Heart left ventricle (tissue), 13 donors: Measurements from ENCODE around the gene PKNOX2.

ENCODE experiments used
- CTCF ChIP-seq, 12 donors: fragments of 200-600 bp; sonication (generic) in 4 of 12; IDR thresholded peaks; one replicate each; pipeline versions ENCODE4 v1.5.0 to v1.8.0; 2018 to 2022; ENCODE audit warnings: antibody characterized with exemption in 12 of 12, mild to moderate bottlenecking in 5 of 12
- POLR2A ChIP-seq, 2 donors: fragments of 450-650 bp; IDR thresholded peaks; one replicate each; pipeline ENCODE4 v1.6.1; 2017; ENCODE audit warnings: antibody characterized with exemption in 2 of 2, mild to moderate bottlenecking in 2 of 2, moderate library complexity in 2 of 2
- donor health status: ischemic (EF 13 %, LVEDD 7.1; RV severe dilation, severe dysfunction).
- donor health status: DM: no; HTN: yes; CAD: no.
- donor health status: DM: no; HTN: no; CAD: no.
- donor health status: ischemic (EF 25% LVEDD 6.9; RV normal size, moderate dysfunction).
- donor health status: ischemic (EF 25% LVEDD 5.7; RV mildly dilated, moderate dysfunction).
- donor health status: ischemic (EF 35%, LVEDD 5.7; RV mildly dilated, moderate dysfunction).
- donor health status: nonischemic (EF 11% LVEDD 7.7; RV severe dilation, severe dysfunction).
- donor health status: DM: yes; HTN: yes; CAD: no.
- donor health status: PGD.
- donor health status: ischemic (EF 29% LVEDD 5.4; RV normal size, mild dysfunction).
- donor health status: nonischemic (EF 23%, LVEDD 6.1; RV moderate dilation, normal function).

DNA sequence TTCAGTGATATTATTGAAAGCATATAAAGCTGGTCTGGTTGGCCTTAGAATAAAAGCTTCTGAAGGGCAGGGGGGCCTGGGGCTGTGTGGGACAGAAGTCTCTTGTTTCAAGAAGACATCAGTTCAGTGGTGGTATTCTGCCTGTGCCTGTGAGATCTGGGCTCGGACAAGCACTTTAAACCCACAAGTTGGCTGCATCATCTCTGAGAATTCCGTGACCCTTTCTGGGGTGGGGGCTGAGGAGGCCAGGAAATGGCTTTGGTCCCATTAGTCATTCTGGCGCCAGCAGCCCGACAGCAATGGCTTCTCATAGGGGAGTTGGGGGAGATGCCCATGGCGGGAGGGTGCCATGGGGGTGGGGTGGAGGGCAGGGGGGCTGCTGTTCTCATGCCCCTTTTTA is 104.1 kb downstream of the PKNOX2 start:
- TF ChIP-seq CTCF (IDR thresholded peaks at IDR 0.05) (no peak), POLR2A (IDR thresholded peaks at IDR 0.05) (no peak)
